CD4-positive, alpha-beta T cell (primary cell): ENCODE measurements around the gene CUL7. TPM values are rescaled to one million over a fixed set of nuclear protein-coding genes. Genes with fewer than 3 reads are reported as not detected.
A peak's percentile ranks its signal among the peaks of the same experiment; 100 is the strongest.
"Not testable (repeated sequence)": the region's sequence is repeated elsewhere in the genome, so short reads cannot be mapped to it uniquely, and the experiment has no call there.

ENCODE experiments used
- ATAC-seq: fragments of 200-7000 bp; cut with Tn5 transposase; one replicate; pipeline ENCODE4 v1.10.0; 2022; ENCODE audit warnings: mild to moderate bottlenecking; ENCODE audit not compliant: poor library complexity
- CTCF ChIA-PET: fragments of 350-600 bp; sonication (Branson Sonifier 250); formaldehyde crosslinking; loops from one replicate; lab custom pipeline; 2021; ENCODE audit warnings: antibody characterized with exemption, inconsistent platforms; lab: Charles Lee
- POLR2A ChIA-PET: fragments of 350-600 bp; sonication (Branson Sonifier 250); formaldehyde crosslinking; loops from one replicate; lab custom pipeline; 2021; ENCODE audit warnings: antibody characterized with exemption, inconsistent platforms; lab: Charles Lee
- DNase-seq, 14 experiments: peaks; one replicate each; pipeline ENCODE4 v3.0.0-alpha.2; 2013 to 2020; ENCODE audit warnings: mixed read lengths in 2 of 14
- H3K27ac ChIP-seq, 2 donors: one replicate each; pipeline versions ENCODE4 v1.5.1 to v1.7.0; 2013; ENCODE audit warnings: low read length in 2 of 2, low read depth in 1 of 2, mild to moderate bottlenecking in 1 of 2
- H3K27me3 ChIP-seq, 2 experiments: 1 replicate in 1 of 2; 2 replicates in 1 of 2; pipeline versions ENCODE4 v1.6.1 to v1.7.0; 2013; ENCODE audit warnings: low read length in 2 of 2, control low read depth in 1 of 2, mild to moderate bottlenecking in 1 of 2, moderate library complexity in 1 of 2; ENCODE audit not compliant: insufficient read depth in 2 of 2, control insufficient read depth in 1 of 2
- H3K36me3 ChIP-seq: one replicate; pipeline ENCODE4 v1.6.1; 2013; ENCODE audit warnings: low read length, control low read depth; ENCODE audit not compliant: insufficient read depth
- H3K4me1 ChIP-seq: one replicate; pipeline ENCODE4 v1.6.1; 2013; ENCODE audit warnings: low read length, control low read depth; ENCODE audit not compliant: insufficient read depth
- H3K4me3 ChIP-seq: one replicate; pipeline ENCODE4 v1.5.1; 2013; ENCODE audit warnings: mild to moderate bottlenecking, low read length, moderate library complexity
- H3K9me3 ChIP-seq, 2 experiments: 1 replicate in 1 of 2; 2 replicates in 1 of 2; pipeline versions ENCODE4 v1.6.1 to v1.7.0; 2013; ENCODE audit warnings: low read length in 2 of 2, mild to moderate bottlenecking in 2 of 2, control low read depth in 1 of 2, moderate library complexity in 1 of 2; ENCODE audit not compliant: control insufficient read depth in 1 of 2, insufficient read depth in 1 of 2
- H3K27ac Mint-ChIP-seq: one replicate; pipeline ENCODE4 v1.8.0; 2020; ENCODE audit warnings: mixed read lengths
- H3K27me3 Mint-ChIP-seq: one replicate; pipeline ENCODE4 v1.8.0; 2021; ENCODE audit warnings: mixed read lengths
- H3K36me3 Mint-ChIP-seq: one replicate; pipeline ENCODE4 v1.8.0; 2021; ENCODE audit warnings: low read depth, mixed read lengths
- H3K4me1 Mint-ChIP-seq: one replicate; pipeline ENCODE4 v1.8.0; 2021; ENCODE audit warnings: low read depth, mixed read lengths
- H3K4me3 Mint-ChIP-seq: one replicate; pipeline ENCODE4 v1.8.0; 2020; ENCODE audit warnings: mild to moderate bottlenecking, mixed read lengths
- H3K9me3 Mint-ChIP-seq: one replicate; pipeline ENCODE4 v1.8.0; 2020; ENCODE audit warnings: mixed read lengths
- intact Hi-C, 2 experiments: fragments of 100-400 bp; cut with DNase I in 1 of 2; cut with micrococcal nuclease in 1 of 2; formaldehyde crosslinking; loops; one replicate each; pipeline versions ENCODE4 v1.15.1 to v1.9.0; 2023 to 2025; cut with DNase I, micrococcal nuclease
- total RNA-seq, 174 experiments: library from RNA in 2 of 174; stranded (reverse) in 2 of 174; gene quantifications; one replicate each; pipeline ENCODE4 v1.2.3 and lab custom pipeline; 2021 to 2026
- TF ChIP-seq, protein P1 (sequence below): fragments of 200-600 bp; IDR thresholded peaks from one replicate; pipeline ENCODE4 v1.8.0; 2022; ENCODE audit warnings: antibody characterized with exemption, mild to moderate bottlenecking

The CUL7 gene
- total RNA-seq, 2 experiments from 2014 or later: 5.9 to 6.9 TPM

DNA sequence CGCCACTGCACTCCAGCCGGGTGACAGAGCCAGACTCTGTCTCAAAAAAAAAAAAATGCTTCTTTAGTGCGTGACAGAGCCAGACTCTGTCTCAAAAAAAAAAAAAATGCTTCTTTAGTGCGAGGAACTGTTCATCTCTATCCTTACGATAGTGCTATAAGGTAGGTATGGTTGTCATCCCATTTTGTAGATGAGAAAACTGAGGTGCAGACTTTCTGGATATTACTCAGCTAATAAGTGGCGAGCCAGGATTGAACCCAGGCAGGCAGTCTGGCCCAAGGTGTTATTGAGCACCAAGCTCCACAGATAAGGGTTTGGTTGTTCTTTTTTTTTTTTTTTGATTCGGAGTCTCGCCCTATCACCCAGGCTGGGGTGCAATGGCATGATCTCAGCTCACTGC, 51.8 kb downstream of the CUL7 start:
- no peak overlapping the region for H3K4me3 ChIP-seq
- no peaks in the 10 kb centered on the region for H3K9me3 Mint-ChIP-seq
- intact Hi-C loops: no loop called here
- DNase-seq (no peak), ATAC-seq (no peak)
- no peaks in the 10 kb centered on the region for H3K27me3 Mint-ChIP-seq
- TF ChIP-seq, protein P1, sequence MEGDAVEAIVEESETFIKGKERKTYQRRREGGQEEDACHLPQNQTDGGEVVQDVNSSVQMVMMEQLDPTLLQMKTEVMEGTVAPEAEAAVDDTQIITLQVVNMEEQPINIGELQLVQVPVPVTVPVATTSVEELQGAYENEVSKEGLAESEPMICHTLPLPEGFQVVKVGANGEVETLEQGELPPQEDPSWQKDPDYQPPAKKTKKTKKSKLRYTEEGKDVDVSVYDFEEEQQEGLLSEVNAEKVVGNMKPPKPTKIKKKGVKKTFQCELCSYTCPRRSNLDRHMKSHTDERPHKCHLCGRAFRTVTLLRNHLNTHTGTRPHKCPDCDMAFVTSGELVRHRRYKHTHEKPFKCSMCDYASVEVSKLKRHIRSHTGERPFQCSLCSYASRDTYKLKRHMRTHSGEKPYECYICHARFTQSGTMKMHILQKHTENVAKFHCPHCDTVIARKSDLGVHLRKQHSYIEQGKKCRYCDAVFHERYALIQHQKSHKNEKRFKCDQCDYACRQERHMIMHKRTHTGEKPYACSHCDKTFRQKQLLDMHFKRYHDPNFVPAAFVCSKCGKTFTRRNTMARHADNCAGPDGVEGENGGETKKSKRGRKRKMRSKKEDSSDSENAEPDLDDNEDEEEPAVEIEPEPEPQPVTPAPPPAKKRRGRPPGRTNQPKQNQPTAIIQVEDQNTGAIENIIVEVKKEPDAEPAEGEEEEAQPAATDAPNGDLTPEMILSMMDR: no peak
- no peaks in the 10 kb centered on the region for H3K27me3 ChIP-seq
- POLR2A ChIA-PET: interaction anchor here (0.7 to 2.1 kb wide), 2 partner anchors 18 to 1214 kb away, joined by 3 to 6 read pairs; partner anchors contain the start of genes PPP2R5D and TOMM6
- H3K4me1 ChIP-seq: no peaks in the 10 kb centered on the region
- no peak overlapping the region for H3K27ac Mint-ChIP-seq
- H3K36me3 Mint-ChIP-seq: peaks cover 26% of the 10 kb centered on the region
- H3K4me1 Mint-ChIP-seq: no peaks in the 10 kb centered on the region
- peaks cover 20% of the 10 kb centered on the region for H3K36me3 ChIP-seq
- no peak overlapping the region for H3K27ac ChIP-seq
- no peaks in the 10 kb centered on the region for H3K9me3 ChIP-seq
- CTCF ChIA-PET: no interaction called here
- no peak overlapping the region for H3K4me3 Mint-ChIP-seq

GRCh38 chr6:42998205-42998604, 55.4 kb downstream of the CUL7 start:
- H3K27ac ChIP-seq, H3K27ac Mint-ChIP-seq, ATAC-seq, H3K4me3 Mint-ChIP-seq, intact Hi-C loops, H3K9me3 ChIP-seq, H3K4me1 ChIP-seq, H3K4me1 Mint-ChIP-seq, CTCF ChIA-PET, DNase-seq, H3K9me3 Mint-ChIP-seq, H3K4me3 ChIP-seq, H3K27me3 Mint-ChIP-seq, H3K27me3 ChIP-seq: not testable (repeated sequence)
- peaks cover 21% of the 10 kb centered on the region for H3K36me3 Mint-ChIP-seq
- POLR2A ChIA-PET: interaction anchor here (1.6 kb wide), 1 partner anchor 14 kb away, joined by 5 read pairs; the partner anchor contains the start of gene PPP2R5D
- H3K36me3 ChIP-seq: peaks cover 19% of the 10 kb centered on the region

- H3K4me3 Mint-ChIP-seq: no peak overlapping the region
- no peak overlapping the region for H3K4me3 ChIP-seq
- peak overlapping the region; percentile 47 for H3K27ac Mint-ChIP-seq
- ATAC-seq: no peak
- no peaks in the 10 kb centered on the region for H3K27me3 Mint-ChIP-seq
- H3K36me3 ChIP-seq: peaks cover 19% of the 10 kb centered on the region
- ChIA-PET POLR2A (interaction anchor here (1.1 to 1.2 kb wide), 2 partner anchors 13 to 18 kb away, joined by 4 read pairs; partner anchors contain the start of gene KLHDC3), CTCF (interaction anchor here (1.5 kb wide), 1 partner anchor 147 kb away, joined by 3 read pairs; no protein-coding TSS in a partner anchor)
- peaks cover 16% of the 10 kb centered on the region for H3K36me3 Mint-ChIP-seq
- H3K9me3 Mint-ChIP-seq: no peaks in the 10 kb centered on the region
- no peaks in the 10 kb centered on the region for H3K27me3 ChIP-seq
- H3K27ac ChIP-seq: no peak overlapping the region
- no peak for DNase-seq
- TF ChIP-seq, protein P1: no peak
- intact Hi-C loops: no loop called here
- H3K4me1 ChIP-seq: no peaks in the 10 kb centered on the region
- H3K9me3 ChIP-seq: no peaks in the 10 kb centered on the region
- H3K4me1 Mint-ChIP-seq: peaks cover 4% of the 10 kb centered on the region
Observed at GRCh38 chr6:42996513-42996912, 57.1 kb downstream of the CUL7 start.

- CTCF ChIA-PET: interaction anchor here (0.7 kb wide), 1 partner anchor 427 kb away, joined by 4 read pairs; no protein-coding TSS in a partner anchor
- Histone ChIP-seq H3K27me3 (no peaks in the 10 kb centered on the region), H3K4me1 (no peaks in the 10 kb centered on the region), H3K27ac (no peak overlapping the region), H3K36me3 (peaks cover 39% of the 10 kb centered on the region), H3K9me3 (no peaks in the 10 kb centered on the region), H3K4me3 (no peak overlapping the region)
- TF ChIP-seq, protein P1: no peak
- Mint-ChIP-seq H3K27me3 (no peaks in the 10 kb centered on the region), H3K9me3 (no peaks in the 10 kb centered on the region), H3K36me3 (peaks cover 36% of the 10 kb centered on the region), H3K4me3 (no peak overlapping the region), H3K4me1 (peaks cover 8% of the 10 kb centered on the region), H3K27ac (peak overlapping the region; percentile 19)
- POLR2A ChIA-PET: interaction anchor here (1.4 kb wide), 1 partner anchor 9 kb away, joined by 7 read pairs; the partner anchor contains the start of gene PPP2R5D
- ATAC-seq (no peak), DNase-seq (no peak)
- intact Hi-C loops: no loop called here
Observed at GRCh38 chr6:42993445-42993844, 60.2 kb downstream of the CUL7 start.
